ENCODE data around the gene KRT12. TPM values are rescaled to one million over a fixed set of nuclear protein-coding genes. Genes with fewer than 3 reads are reported as not detected.
A peak's percentile ranks its signal among the peaks of the same experiment; 100 is the strongest.

KRT12 gene
- total and polyA plus RNA-seq, 8 donors: not detected

DNA sequence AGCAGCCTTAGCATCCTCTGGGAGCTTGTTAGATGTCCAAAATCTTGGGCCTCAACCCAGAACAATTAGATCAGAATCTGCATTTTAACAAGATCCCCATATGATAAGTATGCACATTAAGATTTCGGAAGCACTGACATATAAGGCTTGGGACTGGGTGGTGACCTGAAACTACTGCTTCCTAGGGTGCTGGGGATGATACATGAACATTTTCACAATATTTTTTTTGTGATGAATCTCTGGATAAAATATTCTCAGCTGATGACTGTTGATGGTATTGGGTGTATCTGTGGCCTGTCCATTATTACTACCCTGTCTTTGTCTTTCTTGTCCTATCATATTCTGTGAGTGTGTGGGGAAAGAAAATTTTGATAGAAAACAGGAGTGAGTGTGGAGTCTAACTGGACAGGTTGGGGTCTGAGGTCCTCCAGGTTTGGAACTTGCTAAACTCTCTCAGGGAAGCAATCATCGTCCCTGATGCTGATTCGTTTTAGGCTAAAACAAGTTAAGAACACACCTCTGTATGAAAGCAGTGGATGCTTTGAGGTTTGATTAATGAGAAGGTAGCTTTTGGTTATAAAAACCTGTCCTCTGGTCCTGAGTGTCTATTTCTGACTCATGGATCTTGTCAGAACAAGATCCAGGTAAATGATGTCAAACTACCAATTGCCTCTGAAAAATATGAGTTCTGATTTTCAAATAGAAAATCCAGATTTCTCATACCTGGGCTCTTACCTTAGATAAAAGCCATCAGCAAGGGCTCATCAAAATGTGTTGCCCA is 47.2 kb upstream of the KRT12 start:
- H3K4me1 ChIP-seq: peaks cover 0 to 5% (median 0%) of the 10 kb centered on the region in 3 donors
- H3K9me3 ChIP-seq: no peaks in the 10 kb centered on the region
- WGBS, 2 donors: 52 to 79% methylated on average over 3 of the region's 3 CpGs
- peak overlapping the region in 2 of 4 donors; percentile 49 to 73 for H3K27ac ChIP-seq
- ATAC-seq (no peak), DNase-seq (no peak), FAIRE-seq (no peak)
- TF ChIP-seq CTCF (IDR thresholded peaks at IDR 0.05): no peak
- H3K36me3 ChIP-seq: no peaks in the 10 kb centered on the region
- H3K4me3 ChIP-seq: no peak overlapping the region
- H3K27me3 ChIP-seq: no peaks in the 10 kb centered on the region
- intact Hi-C loops (cut with DNase I): no loop called here

DNA sequence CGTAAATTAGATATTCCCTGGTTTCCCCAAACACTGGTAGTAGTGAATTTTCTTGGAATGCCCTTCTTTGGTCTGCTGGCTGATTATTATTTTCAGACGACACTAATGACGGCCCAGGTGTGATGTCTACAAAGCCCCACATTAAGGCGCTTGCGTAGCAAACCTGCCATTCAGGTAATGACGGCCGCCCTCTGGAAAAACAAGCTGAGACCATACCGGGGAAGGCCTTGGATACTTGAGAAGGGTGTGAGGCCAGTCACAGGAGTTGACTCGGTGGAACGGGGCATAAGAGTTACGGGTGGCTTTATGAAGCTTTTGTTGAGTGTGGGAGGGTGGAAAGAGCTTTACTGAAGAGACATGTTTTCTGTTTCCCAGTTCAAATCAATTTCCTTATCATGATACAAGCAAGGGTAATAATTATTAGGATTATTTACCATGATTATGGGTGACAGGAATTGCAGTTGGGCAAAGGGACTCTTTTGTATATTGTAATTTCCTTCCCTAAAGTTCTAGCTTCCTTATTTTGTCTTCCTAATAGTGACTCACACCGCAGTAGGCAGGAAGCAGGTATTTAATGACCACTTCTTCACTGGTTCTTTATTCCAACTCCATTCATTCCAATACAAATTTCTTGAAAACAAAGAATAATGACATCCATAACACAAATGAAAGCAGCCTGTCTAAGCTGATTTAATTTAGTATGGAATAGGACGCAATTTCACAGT is 45.6 kb upstream of the KRT12 start:
- no peak for TF ChIP-seq CTCF (IDR thresholded peaks at IDR 0.05)
- H3K4me1 ChIP-seq: peaks cover 0 to 5% (median 0%) of the 10 kb centered on the region in 3 donors
- ATAC-seq (no peak), FAIRE-seq (no peak), DNase-seq (no peak)
- no peak overlapping the region for H3K4me3 ChIP-seq
- no peaks in the 10 kb centered on the region for H3K9me3 ChIP-seq
- H3K27me3 ChIP-seq: peaks cover 0 to 6% (median 0%) of the 10 kb centered on the region in 4 donors
- WGBS, 2 donors: 69 to 75% methylated on average over 13 of the region's 13 CpGs
- H3K27ac ChIP-seq: no peak overlapping the region
- no peaks in the 10 kb centered on the region for H3K36me3 ChIP-seq
- intact Hi-C loops (cut with DNase I): no loop called here

DNA sequence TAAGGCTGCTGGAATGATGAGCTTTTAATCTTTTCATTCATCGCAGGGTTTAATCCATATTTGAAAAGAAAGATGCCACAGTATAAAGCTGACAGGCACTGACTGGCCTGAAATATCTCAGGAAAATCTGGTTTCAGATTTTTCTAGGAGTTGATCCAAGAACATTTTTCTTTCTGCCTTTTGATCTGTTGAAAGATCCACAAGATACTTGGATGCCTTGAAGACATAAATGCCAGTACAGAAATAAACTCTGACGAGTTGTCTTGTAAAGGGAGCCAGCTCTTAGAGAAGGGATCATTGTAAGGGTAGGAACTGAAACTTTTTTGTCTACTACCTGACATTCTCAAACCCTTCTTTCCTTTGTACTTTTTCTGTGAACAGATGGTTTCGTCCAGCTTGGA is 43.4 kb upstream of the KRT12 start:
- Histone ChIP-seq H3K36me3 (no peaks in the 10 kb centered on the region), H3K27ac (no peak overlapping the region), H3K9me3 (no peaks in the 10 kb centered on the region), H3K27me3 (peaks cover 0 to 6% (median 0%) of the 10 kb centered on the region in 4 donors), H3K4me3 (no peak overlapping the region), H3K4me1 (peaks cover 0 to 1% (median 0%) of the 10 kb centered on the region in 3 donors)
- FAIRE-seq: no peak
- no peak for ATAC-seq
- WGBS, 2 donors: 55 to 66% methylated on average over 3 of the region's 3 CpGs
- no peak for TF ChIP-seq CTCF (IDR thresholded peaks at IDR 0.05)
- intact Hi-C loops (cut with DNase I): no loop called here
- no peak for DNase-seq

- H3K4me1 ChIP-seq: no peaks in the 10 kb centered on the region
- ATAC-seq (peak in 2 of 4 donors; percentile 28 to 29), DNase-seq (no peak), FAIRE-seq (no peak)
- H3K9me3 ChIP-seq: no peaks in the 10 kb centered on the region
- H3K27me3 ChIP-seq: peaks cover 0 to 6% (median 0%) of the 10 kb centered on the region in 4 donors
- TF ChIP-seq CTCF (IDR thresholded peaks at IDR 0.05): no peak
- intact Hi-C loops (cut with DNase I): loop anchor here in 2 of 3 donors (5.0 to 10.0 kb wide), 4 partner anchors 418 to 755 kb away; partner anchors contain the start of gene KRT19 (in 1 of the 2)
- H3K36me3 ChIP-seq: no peaks in the 10 kb centered on the region
- peak overlapping the region in 1 of 4 donors; percentile 12 for H3K27ac ChIP-seq
- H3K4me3 ChIP-seq: no peak overlapping the region
- 30 to 38% methylated on average over 4 of the region's 4 CpGs for WGBS, 2 donors
Measured at GRCh38 chr17:40909755-40910154, 42.7 kb upstream of the KRT12 start.
